PC-3 (cell line): ENCODE measurements around the gene TENM4.

Experiments
- EZH2 ChIP-seq: fragments of 300-600 bp; sonication (generic); IDR thresholded peaks from one replicate; pipeline ENCODE4 v1.6.1; 2017; ENCODE audit warnings: antibody characterized with exemption, mild to moderate bottlenecking, low read length; ENCODE audit not compliant: unreplicated experiment
- TF ChIP-seq, protein P1 (sequence below): fragments of 300-600 bp; sonication (generic); conservative IDR thresholded peaks from 2 replicates; pipeline ENCODE4 v1.5.1; 2017; ENCODE audit warnings: antibody characterized with exemption, low read depth, mild to moderate bottlenecking, low read length

DNA sequence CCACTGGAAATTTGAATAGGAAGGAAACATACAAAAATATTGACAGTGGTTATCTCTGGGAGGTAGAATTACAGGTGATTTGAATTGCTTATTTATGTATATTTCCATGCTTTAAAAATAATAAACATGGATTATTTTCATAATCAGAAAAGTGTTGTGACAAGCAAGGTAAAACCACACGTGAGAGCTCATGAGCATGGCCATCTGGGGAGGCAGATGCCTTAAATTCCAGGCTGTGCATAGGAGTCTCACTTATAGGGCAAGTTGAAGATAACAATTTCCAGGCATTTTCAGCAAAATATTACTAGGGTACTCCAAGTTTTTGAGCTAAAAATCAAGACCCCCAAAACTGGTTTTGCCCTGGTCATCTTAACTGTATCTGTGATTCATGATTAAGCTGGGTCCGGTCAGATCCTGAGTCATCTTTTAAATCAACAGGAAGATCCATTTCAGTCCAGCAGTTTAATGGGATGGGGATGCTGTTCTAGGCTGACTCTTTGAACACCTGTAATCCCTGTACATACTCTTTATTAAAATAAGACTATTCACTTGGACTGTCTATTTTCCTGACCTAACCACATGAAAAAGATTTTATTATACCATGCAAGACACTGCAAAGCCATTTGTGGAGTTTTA, 750.4 kb downstream of the TENM4 start:
- TF ChIP-seq, protein P1, sequence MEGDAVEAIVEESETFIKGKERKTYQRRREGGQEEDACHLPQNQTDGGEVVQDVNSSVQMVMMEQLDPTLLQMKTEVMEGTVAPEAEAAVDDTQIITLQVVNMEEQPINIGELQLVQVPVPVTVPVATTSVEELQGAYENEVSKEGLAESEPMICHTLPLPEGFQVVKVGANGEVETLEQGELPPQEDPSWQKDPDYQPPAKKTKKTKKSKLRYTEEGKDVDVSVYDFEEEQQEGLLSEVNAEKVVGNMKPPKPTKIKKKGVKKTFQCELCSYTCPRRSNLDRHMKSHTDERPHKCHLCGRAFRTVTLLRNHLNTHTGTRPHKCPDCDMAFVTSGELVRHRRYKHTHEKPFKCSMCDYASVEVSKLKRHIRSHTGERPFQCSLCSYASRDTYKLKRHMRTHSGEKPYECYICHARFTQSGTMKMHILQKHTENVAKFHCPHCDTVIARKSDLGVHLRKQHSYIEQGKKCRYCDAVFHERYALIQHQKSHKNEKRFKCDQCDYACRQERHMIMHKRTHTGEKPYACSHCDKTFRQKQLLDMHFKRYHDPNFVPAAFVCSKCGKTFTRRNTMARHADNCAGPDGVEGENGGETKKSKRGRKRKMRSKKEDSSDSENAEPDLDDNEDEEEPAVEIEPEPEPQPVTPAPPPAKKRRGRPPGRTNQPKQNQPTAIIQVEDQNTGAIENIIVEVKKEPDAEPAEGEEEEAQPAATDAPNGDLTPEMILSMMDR: no peak
- TF ChIP-seq EZH2: no peak
